Measurements from ENCODE around the gene LECT2. TPM values are rescaled to one million over a fixed set of nuclear protein-coding genes. Genes with fewer than 3 reads are reported as not detected.

The LECT2 gene
- total RNA-seq, 4 donors from 2014 or later = not detected

DNA sequence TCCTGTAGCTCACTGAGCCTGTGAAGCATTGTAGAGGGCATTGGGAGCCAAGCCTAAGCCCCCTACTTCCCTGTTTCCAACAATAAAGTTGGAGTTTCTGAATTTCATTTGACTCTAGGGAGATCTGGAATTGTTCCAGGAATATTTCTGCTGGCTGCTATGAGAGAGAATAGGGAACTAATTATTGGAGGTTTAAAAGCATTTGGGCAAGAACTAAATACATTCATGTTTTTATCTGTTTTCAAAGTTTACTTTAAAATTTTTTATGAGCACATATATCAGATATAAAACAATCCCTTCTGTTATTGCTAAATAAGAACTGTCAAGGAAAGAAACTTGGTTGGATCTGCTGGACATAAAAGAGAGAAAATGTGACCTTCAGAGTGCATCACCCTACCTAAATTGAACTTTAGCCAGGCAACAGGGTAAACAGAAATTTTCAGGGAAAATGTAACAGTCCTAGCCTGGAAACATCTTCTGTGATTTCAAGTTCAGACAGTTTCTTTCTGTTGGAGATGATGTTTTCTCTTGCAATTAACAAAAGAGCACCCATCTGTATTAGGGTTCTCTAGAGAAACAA lies 19.3 kb upstream of the LECT2 start:
- no peak for DNase-seq (ENCODE audit: extremely low spot score)
- TF ChIP-seq EP300 (IDR thresholded peaks at IDR 0.05) (no peak), POLR2AphosphoS5 (IDR thresholded peaks at IDR 0.05) (no peak)
- H3K4me1 ChIP-seq = peaks cover 0 to 12% (median 9%) of the 10 kb centered on the region in 4 donors
- no peak overlapping the region for H3K27ac ChIP-seq (replicated peaks in 1 of 4)
- H3K36me3 ChIP-seq = no peaks in the 10 kb centered on the region
- no peak overlapping the region for H3K4me3 ChIP-seq
- no peaks in the 10 kb centered on the region for H3K27me3 ChIP-seq
- intact Hi-C loops (cut with DNase I) = no loop called here
- H3K9me3 ChIP-seq = no peaks in the 10 kb centered on the region

DNA sequence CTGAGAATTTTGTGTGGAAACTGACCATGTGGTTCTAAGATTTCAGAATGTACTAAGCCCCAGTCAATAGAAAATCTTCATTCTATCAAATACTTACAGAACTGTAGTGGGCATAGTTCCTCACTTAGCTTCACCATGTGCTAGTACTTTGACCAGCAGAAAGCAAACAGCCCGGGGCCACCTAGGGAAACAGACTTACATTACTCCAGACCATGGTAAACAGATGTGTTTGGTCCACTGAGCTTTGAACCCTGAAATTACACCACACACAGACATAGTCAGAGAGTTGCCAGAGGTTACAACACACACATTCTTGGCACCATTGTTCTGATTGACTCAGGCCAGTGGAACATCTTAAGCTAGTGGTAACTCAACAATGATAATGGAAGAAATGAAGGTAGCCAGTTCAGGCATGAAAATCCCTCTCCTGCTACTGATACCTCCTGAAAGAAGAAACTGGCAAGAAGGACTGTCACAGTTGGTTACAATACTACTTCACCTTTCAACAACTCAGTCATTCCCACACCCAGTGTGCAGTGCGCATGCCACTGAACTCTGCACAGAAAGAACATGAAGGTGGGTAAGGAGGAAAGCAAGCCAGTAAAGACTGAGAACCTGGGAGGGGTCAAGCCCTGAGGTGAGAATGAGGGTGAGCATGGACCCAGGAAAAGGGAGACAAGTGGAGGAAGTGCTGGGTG lies 18.7 kb upstream of the LECT2 start:
- TF ChIP-seq EP300 (IDR thresholded peaks at IDR 0.05) = no peak
- TF ChIP-seq POLR2AphosphoS5 (IDR thresholded peaks at IDR 0.05) = peak; percentile 25 to 30
- Histone ChIP-seq H3K9me3 (no peaks in the 10 kb centered on the region), H3K4me1 (peaks cover 0 to 9% (median 6%) of the 10 kb centered on the region in 4 donors), H3K27me3 (no peaks in the 10 kb centered on the region), H3K4me3 (no peak overlapping the region), H3K27ac (replicated peaks in 1 of 4) (no peak overlapping the region), H3K36me3 (no peaks in the 10 kb centered on the region)
- 82% methylated on average over 2 of the region's 2 CpGs for WGBS
- no peak for DNase-seq (ENCODE audit: extremely low spot score)
- intact Hi-C loops (cut with DNase I) = no loop called here

DNA sequence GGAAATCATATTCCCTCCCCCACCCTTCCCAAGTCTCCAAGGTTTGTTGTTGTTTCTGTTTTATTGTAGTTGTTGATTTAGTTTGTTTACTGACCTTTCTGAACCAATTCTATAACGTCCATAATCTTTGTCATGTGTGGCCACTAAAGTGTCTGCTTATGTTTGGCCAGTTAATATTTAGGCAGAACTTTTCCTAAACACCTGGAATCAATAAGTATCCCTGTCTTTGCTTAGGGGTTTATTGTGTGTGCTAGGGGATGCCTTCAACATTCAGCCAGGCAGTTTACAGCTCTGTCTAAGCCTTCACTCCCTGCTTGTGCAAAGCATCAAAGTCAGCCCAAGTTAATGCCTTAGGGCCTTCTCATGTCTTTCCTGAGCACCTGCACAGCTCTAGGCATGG lies 16.9 kb upstream of the LECT2 start:
- H3K36me3 ChIP-seq = no peaks in the 10 kb centered on the region
- peaks cover 0 to 9% (median 6%) of the 10 kb centered on the region in 4 donors for H3K4me1 ChIP-seq
- H3K27ac ChIP-seq (replicated peaks in 1 of 4) = no peak overlapping the region
- intact Hi-C loops (cut with DNase I) = no loop called here
- no peaks in the 10 kb centered on the region for H3K9me3 ChIP-seq
- no peak overlapping the region for H3K4me3 ChIP-seq
- TF ChIP-seq POLR2A (IDR thresholded peaks at IDR 0.05; ENCODE audit: low read depth) (no peak), POLR2AphosphoS5 (IDR thresholded peaks at IDR 0.05) (no peak), EP300 (IDR thresholded peaks at IDR 0.05) (no peak)
- TF ChIP-seq, protein P1, sequence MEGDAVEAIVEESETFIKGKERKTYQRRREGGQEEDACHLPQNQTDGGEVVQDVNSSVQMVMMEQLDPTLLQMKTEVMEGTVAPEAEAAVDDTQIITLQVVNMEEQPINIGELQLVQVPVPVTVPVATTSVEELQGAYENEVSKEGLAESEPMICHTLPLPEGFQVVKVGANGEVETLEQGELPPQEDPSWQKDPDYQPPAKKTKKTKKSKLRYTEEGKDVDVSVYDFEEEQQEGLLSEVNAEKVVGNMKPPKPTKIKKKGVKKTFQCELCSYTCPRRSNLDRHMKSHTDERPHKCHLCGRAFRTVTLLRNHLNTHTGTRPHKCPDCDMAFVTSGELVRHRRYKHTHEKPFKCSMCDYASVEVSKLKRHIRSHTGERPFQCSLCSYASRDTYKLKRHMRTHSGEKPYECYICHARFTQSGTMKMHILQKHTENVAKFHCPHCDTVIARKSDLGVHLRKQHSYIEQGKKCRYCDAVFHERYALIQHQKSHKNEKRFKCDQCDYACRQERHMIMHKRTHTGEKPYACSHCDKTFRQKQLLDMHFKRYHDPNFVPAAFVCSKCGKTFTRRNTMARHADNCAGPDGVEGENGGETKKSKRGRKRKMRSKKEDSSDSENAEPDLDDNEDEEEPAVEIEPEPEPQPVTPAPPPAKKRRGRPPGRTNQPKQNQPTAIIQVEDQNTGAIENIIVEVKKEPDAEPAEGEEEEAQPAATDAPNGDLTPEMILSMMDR (IDR thresholded peaks at IDR 0.05) = no peak
- no peaks in the 10 kb centered on the region for H3K27me3 ChIP-seq
- whole genome bisulfite sequencing = 86% methylated on average over 1 of the region's 1 CpG
- no peak for DNase-seq (ENCODE audit: extremely low spot score)

DNA sequence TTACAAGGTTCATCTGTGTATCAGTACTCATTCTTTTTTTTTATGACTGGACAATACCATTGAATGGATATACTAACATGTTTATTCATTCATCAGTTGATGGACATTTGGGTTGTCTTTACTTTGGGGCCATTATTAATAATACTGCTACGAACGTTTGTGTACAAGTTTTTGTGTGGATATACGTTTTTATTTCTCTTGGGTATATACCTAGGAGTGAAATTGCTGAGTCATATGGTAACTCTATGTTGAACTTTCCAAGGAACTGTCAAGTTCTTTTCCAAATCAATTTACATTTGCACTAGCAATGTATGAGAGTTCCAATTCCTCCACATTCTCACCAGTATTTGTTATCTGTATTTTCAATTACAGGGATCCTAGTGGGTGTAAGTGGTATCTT lies 12.0 kb upstream of the LECT2 start:
- H3K36me3 ChIP-seq = no peaks in the 10 kb centered on the region
- H3K27ac ChIP-seq (replicated peaks in 1 of 4) = no peak overlapping the region
- H3K9me3 ChIP-seq = no peaks in the 10 kb centered on the region
- intact Hi-C loops (cut with DNase I) = no loop called here
- H3K4me3 ChIP-seq = no peak overlapping the region
- 83% methylated on average over 3 of the region's 3 CpGs for WGBS
- TF ChIP-seq EP300 (IDR thresholded peaks at IDR 0.05) (no peak), POLR2A (IDR thresholded peaks at IDR 0.05; ENCODE audit: low read depth) (no peak), POLR2AphosphoS5 (IDR thresholded peaks at IDR 0.05) (no peak)
- TF ChIP-seq, protein P1 (IDR thresholded peaks at IDR 0.05) = no peak
- no peak for DNase-seq (ENCODE audit: extremely low spot score)
- H3K4me1 ChIP-seq = peaks cover 0 to 7% (median 5%) of the 10 kb centered on the region in 4 donors
- no peaks in the 10 kb centered on the region for H3K27me3 ChIP-seq

DNA sequence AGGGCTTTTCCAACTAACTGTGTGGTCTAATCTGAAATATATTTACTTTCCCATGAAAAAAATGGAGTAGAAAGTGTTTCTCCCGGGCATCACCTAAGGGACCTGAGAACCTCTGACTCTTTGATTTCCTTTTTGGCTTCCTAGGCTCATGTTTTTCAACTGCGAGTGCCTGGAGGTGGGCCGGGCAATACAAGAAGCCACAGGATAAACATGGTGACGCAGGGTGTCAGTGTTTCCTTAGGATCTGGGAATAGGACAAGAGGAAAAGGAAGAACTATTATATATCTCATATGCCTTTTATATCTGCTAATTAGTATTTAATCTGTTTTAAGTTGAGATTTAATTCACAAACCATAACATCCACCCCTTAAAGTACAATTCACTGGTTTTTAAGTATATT lies 11.4 kb upstream of the LECT2 start:
- intact Hi-C loops (cut with DNase I) = no loop called here
- WGBS = 93% methylated on average over 4 of the region's 4 CpGs
- Histone ChIP-seq H3K36me3 (no peaks in the 10 kb centered on the region), H3K27ac (replicated peaks in 1 of 4) (no peak overlapping the region), H3K27me3 (no peaks in the 10 kb centered on the region), H3K4me3 (no peak overlapping the region), H3K4me1 (peaks cover 0 to 7% (median 5%) of the 10 kb centered on the region in 4 donors), H3K9me3 (no peaks in the 10 kb centered on the region)
- no peak for DNase-seq (ENCODE audit: extremely low spot score)
- TF ChIP-seq EP300 (IDR thresholded peaks at IDR 0.05) (no peak), POLR2AphosphoS5 (IDR thresholded peaks at IDR 0.05) (no peak), POLR2A (IDR thresholded peaks at IDR 0.05; ENCODE audit: low read depth) (no peak)
- TF ChIP-seq, protein P1 (IDR thresholded peaks at IDR 0.05) = no peak
